Endothelial cell of umbilical vein (primary cell): ENCODE results near the gene SHOC2. TPM values are rescaled to one million over a fixed set of nuclear protein-coding genes. Genes with fewer than 3 reads are reported as not detected.

Source experiments
- BruUV-seq: library from RNA; stranded (reverse); fragments of 400-500 nt; replicated peaks from 2 replicates; lab custom pipeline; 2021; lab: Mats Ljungman, UMichigan
- CTCF ChIA-PET: fragments of 300-600, 350-600 bp; sonication (Branson Sonifier 250); formaldehyde crosslinking; loops from one replicate; lab custom pipeline; 2021; ENCODE audit warnings: antibody characterized with exemption, inconsistent platforms; lab: Charles Lee
- POLR2A ChIA-PET: fragments of 300-600, 350-600 bp; sonication (Branson Sonifier 250); formaldehyde crosslinking; loops from one replicate; lab custom pipeline; 2021; ENCODE audit warnings: antibody characterized with exemption, inconsistent platforms; lab: Charles Lee
- DNase-seq: peaks from one replicate; pipeline ENCODE4 v3.0.0-alpha.2; 2011; ENCODE audit warnings: low read depth, low spot score
- FAIRE-seq: peaks from 2 replicates; lab custom pipeline; 2011; peaks lifted over from hg19 to GRCh38; lab: Jason Lieb, UNC
- H2AFZ ChIP-seq: 2 replicates; pipeline ENCODE4 v1.6.0; 2012; ENCODE audit warnings: low read depth, low read length, control low read depth, inconsistent platforms
- H3K27ac ChIP-seq: 2 replicates; pipeline ENCODE4 v1.5.1; 2011; ENCODE audit warnings: low read depth, mild to moderate bottlenecking, control low read depth, low read length, moderate library complexity; ENCODE audit not compliant: insufficient read depth
- H3K27me3 ChIP-seq, 2 experiments: 2 replicates each; pipeline versions ENCODE4 v1.6.0 to v1.6.1; 2011; ENCODE audit warnings: low read length in 2 of 2, mixed read lengths in 1 of 2; ENCODE audit not compliant: control insufficient read depth in 2 of 2, insufficient read depth in 2 of 2
- H3K36me3 ChIP-seq, 2 experiments: 2 replicates in 1 of 2; 3 replicates in 1 of 2; pipeline ENCODE4 v1.5.1; 2011; ENCODE audit warnings: low read length in 2 of 2, mild to moderate bottlenecking in 1 of 2, moderate library complexity in 1 of 2; ENCODE audit not compliant: control insufficient read depth in 2 of 2, insufficient read depth in 2 of 2; ENCODE audit errors: extremely low read depth in 1 of 2
- H3K4me1 ChIP-seq: 3 replicates; pipeline ENCODE4 v1.5.1; 2011; ENCODE audit warnings: mild to moderate bottlenecking, low read length; ENCODE audit not compliant: control insufficient read depth, insufficient read depth; ENCODE audit errors: extremely low read depth
- H3K4me2 ChIP-seq: 2 replicates; pipeline ENCODE4 v1.6.1; 2011; ENCODE audit warnings: low read length, control low read depth, mixed read lengths; ENCODE audit not compliant: insufficient read depth
- H3K4me3 ChIP-seq, 3 experiments: fragments of 200-600 bp in 1 of 3; sonication (generic), shearing (Covaris generic) in 1 of 3; replicated peaks in 1 of 3; 2 replicates each; pipeline ENCODE4 v1.5.1; 2011 to 2016; ENCODE audit warnings: control low read depth in 3 of 3, low read length in 3 of 3, mild to moderate bottlenecking in 2 of 3, inconsistent platforms in 1 of 3, low read depth in 1 of 3, moderate library complexity in 1 of 3; ENCODE audit not compliant: insufficient read depth in 1 of 3
- H3K79me2 ChIP-seq: 2 replicates; pipeline ENCODE4 v1.6.0; 2012; ENCODE audit warnings: low read length, inconsistent platforms; ENCODE audit not compliant: control insufficient read depth, insufficient read depth
- H3K9ac ChIP-seq: replicated peaks from 2 replicates; pipeline ENCODE3; 2011; ENCODE audit warnings: low read length, control low read depth; ENCODE audit not compliant: insufficient read depth; ENCODE audit errors: extremely low read depth
- H3K9me1 ChIP-seq: replicated peaks from 3 replicates; pipeline ENCODE4 v1.6.0; 2011; ENCODE audit warnings: mild to moderate bottlenecking, low read length; ENCODE audit not compliant: control insufficient read depth, insufficient read depth; ENCODE audit errors: extremely low read depth
- H3K9me3 ChIP-seq: replicated peaks from 2 replicates; pipeline ENCODE4 v1.5.1; 2012; ENCODE audit warnings: low read length, inconsistent platforms; ENCODE audit not compliant: control insufficient read depth, insufficient read depth
- H4K20me1 ChIP-seq: replicated peaks from 2 replicates; pipeline ENCODE3; 2011; ENCODE audit warnings: mild to moderate bottlenecking, low read length; ENCODE audit not compliant: control insufficient read depth, insufficient read depth; ENCODE audit errors: extremely low read depth
- EZH2 ChIP-seq: IDR thresholded peaks from 2 replicates; pipeline ENCODE4 v1.6.1; 2012; ENCODE audit warnings: borderline replicate concordance, low read depth, mild to moderate bottlenecking, moderate library complexity, low read length, inconsistent platforms; ENCODE audit not compliant: severe bottlenecking
- FOS ChIP-seq: IDR thresholded peaks from 2 replicates; pipeline ENCODE4 v1.6.1; 2011; ENCODE audit warnings: mild to moderate bottlenecking, low read length, moderate library complexity, borderline replicate concordance; ENCODE audit not compliant: insufficient read depth
- GATA2 ChIP-seq: IDR thresholded peaks from 2 replicates; pipeline ENCODE4 v1.7.0; 2011; ENCODE audit warnings: low read depth, mild to moderate bottlenecking, moderate library complexity, mixed read lengths, low read length; ENCODE audit not compliant: insufficient read length, insufficient read depth
- JUN ChIP-seq: IDR thresholded peaks from 2 replicates; pipeline ENCODE4 v1.6.1; 2011; ENCODE audit warnings: borderline replicate concordance, low read depth; ENCODE audit not compliant: insufficient read length, insufficient read depth
- MAX ChIP-seq: IDR thresholded peaks from 2 replicates; pipeline ENCODE4 v1.6.1; 2011; ENCODE audit not compliant: insufficient read depth, insufficient read length
- MYC ChIP-seq: IDR thresholded peaks from one replicate; pipeline ENCODE4 v1.6.1; 2011; ENCODE audit warnings: mild to moderate bottlenecking, low read depth, low read length
- POLR2A ChIP-seq: IDR thresholded peaks from 2 replicates; pipeline ENCODE4 v1.6.1; 2012; ENCODE audit warnings: low read depth, mild to moderate bottlenecking, control low read depth, low read length
- POLR2AphosphoS5 ChIP-seq: IDR thresholded peaks from 2 replicates; pipeline ENCODE4 v1.6.1; 2012; ENCODE audit warnings: low read depth, mild to moderate bottlenecking, control low read depth, low read length, moderate library complexity; ENCODE audit not compliant: insufficient read depth
- dilution Hi-C: fragments of 300-500 bp; cut with MboI; formaldehyde crosslinking; loops from one replicate; pipeline ENCODE4 v1.15.0; 2019; ENCODE audit warnings: low sequenced_read_pairs; ENCODE audit not compliant: extremely low pct_ligation_motif_present
- intact Hi-C: fragments of 100-400 bp; cut with micrococcal nuclease; formaldehyde crosslinking; loops from one replicate; pipeline ENCODE4 v1.10.0; 2022
- polyA plus RNA-seq, 4 experiments: library from polyadenylated mRNA; depleted of rRNA in 3 of 4; stranded (reverse) in 3 of 4; unstranded in 1 of 4; fragments of >200 nt; gene quantifications; 2 replicates each; pipeline versions ENCODE4 v1.2.1 to v1.2.3, GENCODE V29; 2011 to 2012; ENCODE audit warnings: missing spikeins in 1 of 4
- total RNA-seq: library from RNA; stranded (reverse); gene quantifications from 2 replicates; pipeline ENCODE4 v1.2.3, GENCODE V29; 2021
- TF ChIP-seq, protein P1 (sequence below), 2 donors: IDR thresholded peaks; 1 replicate in 1 of 2; 2 replicates in 1 of 2; pipeline ENCODE4 v1.5.1; 2011; ENCODE audit warnings: low read length in 2 of 2, mild to moderate bottlenecking in 2 of 2, moderate library complexity in 2 of 2, control low read depth in 1 of 2, inconsistent platforms in 1 of 2, low read depth in 1 of 2; ENCODE audit not compliant: insufficient read depth in 1 of 2; ENCODE audit errors: extremely low read depth in 1 of 2

SHOC2 gene
- total and polyA plus RNA-seq, 2 donors (not counting 3 experiments of a cell fraction or from before 2014, with no cell fraction given) = 13.0 to 37.1 TPM

DNA sequence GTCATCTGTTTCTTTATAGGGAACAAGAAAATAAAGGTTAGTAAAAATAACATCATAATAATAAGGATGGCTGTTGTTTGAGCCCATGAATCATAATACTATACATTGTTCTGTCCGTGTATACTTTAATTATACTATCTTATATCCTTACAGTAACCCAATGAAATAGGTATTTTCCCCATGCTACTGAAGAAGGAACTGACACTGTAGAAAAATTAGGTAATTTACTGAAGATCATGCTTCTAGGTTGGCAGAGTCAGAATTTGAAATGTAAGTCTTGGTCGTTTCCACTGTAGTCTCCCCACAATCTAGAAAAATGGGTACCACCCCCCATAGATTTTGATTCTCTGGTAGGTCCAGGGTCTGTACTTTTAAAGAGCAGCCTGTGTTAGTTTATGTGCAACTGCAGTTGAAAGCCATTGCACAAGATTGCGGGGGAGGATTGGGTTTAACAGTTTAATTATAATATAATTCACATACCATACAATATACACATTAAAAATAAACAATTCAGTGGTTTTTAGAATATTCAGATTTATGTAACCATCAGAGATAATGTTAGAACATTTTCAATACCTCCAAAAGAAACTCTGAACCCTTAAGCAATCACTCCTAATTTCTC lies 47.7 kb downstream of the SHOC2 start:
- peaks cover 62% of the 10 kb centered on the region for H3K79me2 ChIP-seq
- POLR2A ChIA-PET = no interaction called here
- peaks cover 5% of the 10 kb centered on the region for H4K20me1 ChIP-seq

More for the DNA sequence above, 47.7 kb downstream of the SHOC2 start:
- no peak overlapping the region for H3K4me2 ChIP-seq
- intact Hi-C loops = no loop called here
- no peak overlapping the region for H3K9ac ChIP-seq
- no peak for DNase-seq
- BruUV-seq = no TSS peak
- no peaks in the 10 kb centered on the region for H3K9me1 ChIP-seq
- H3K4me3 ChIP-seq = no peak overlapping the region
- no peak for FAIRE-seq
- no peak overlapping the region for H2AFZ ChIP-seq
- H3K27me3 ChIP-seq = no peaks in the 10 kb centered on the region
- TF ChIP-seq MAX (no peak), POLR2AphosphoS5 (no peak), POLR2A (no peak), EZH2 (no peak), GATA2 (no peak), MYC (no peak), FOS (no peak), JUN (no peak)
- TF ChIP-seq, protein P1, sequence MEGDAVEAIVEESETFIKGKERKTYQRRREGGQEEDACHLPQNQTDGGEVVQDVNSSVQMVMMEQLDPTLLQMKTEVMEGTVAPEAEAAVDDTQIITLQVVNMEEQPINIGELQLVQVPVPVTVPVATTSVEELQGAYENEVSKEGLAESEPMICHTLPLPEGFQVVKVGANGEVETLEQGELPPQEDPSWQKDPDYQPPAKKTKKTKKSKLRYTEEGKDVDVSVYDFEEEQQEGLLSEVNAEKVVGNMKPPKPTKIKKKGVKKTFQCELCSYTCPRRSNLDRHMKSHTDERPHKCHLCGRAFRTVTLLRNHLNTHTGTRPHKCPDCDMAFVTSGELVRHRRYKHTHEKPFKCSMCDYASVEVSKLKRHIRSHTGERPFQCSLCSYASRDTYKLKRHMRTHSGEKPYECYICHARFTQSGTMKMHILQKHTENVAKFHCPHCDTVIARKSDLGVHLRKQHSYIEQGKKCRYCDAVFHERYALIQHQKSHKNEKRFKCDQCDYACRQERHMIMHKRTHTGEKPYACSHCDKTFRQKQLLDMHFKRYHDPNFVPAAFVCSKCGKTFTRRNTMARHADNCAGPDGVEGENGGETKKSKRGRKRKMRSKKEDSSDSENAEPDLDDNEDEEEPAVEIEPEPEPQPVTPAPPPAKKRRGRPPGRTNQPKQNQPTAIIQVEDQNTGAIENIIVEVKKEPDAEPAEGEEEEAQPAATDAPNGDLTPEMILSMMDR (IDR thresholded peaks at IDR 0.05; ENCODE audit: extremely low read depth in 1 of 2, insufficient read depth in 1 of 2, low read depth in 1 of 2, low read length in 2 of 2) = no peak
- peaks cover 7% of the 10 kb centered on the region for H3K4me1 ChIP-seq
- H3K27ac ChIP-seq = no peak overlapping the region
- CTCF ChIA-PET = no interaction called here
- no peaks in the 10 kb centered on the region for H3K9me3 ChIP-seq
- dilution Hi-C loops = no loop called here
- no peaks in the 10 kb centered on the region for H3K36me3 ChIP-seq
